IMR-90 (cell line): Measurements from ENCODE around the gene TBC1D22A. TPM values are rescaled to one million over a fixed set of nuclear protein-coding genes. Genes with fewer than 3 reads are reported as not detected.

Experiments
- ATAC-seq: fragments of 200-7000 bp; cut with Tn5 transposase; 2 replicates; pipeline ENCODE4 v1.9.1; 2020; ENCODE audit warnings: low read depth, mild to moderate bottlenecking, moderate library complexity
- BruUV-seq: library from RNA; stranded (reverse); fragments of 400-500 nt; replicated peaks from 2 replicates; lab custom pipeline; 2021; lab: Mats Ljungman, UMichigan
- CTCF ChIA-PET: fragments of 300-600 bp; formaldehyde crosslinking; extraction: SDS; loops from one replicate; lab custom pipeline; 2021; ENCODE audit warnings: antibody characterized with exemption; lab: Yijun Ruan, JAX
- POLR2A ChIA-PET: fragments of 300-600 bp; sonication (Branson Sonifier 250); formaldehyde crosslinking; loops from one replicate; lab custom pipeline; 2022; ENCODE audit warnings: antibody characterized with exemption; ENCODE audit not compliant: unreplicated experiment; lab: Charles Lee
- DNase-seq: peaks from one replicate; pipeline ENCODE4 v3.0.0; 2013
- H2AFZ ChIP-seq: replicated peaks from 2 replicates; pipeline ENCODE3; 2013; ENCODE audit warnings: low read length, mild to moderate bottlenecking; ENCODE audit not compliant: poor library complexity
- H2AK5ac ChIP-seq: 2 replicates; pipeline ENCODE4 v1.6.1; 2013; ENCODE audit warnings: low read depth, low read length, inconsistent platforms
- H2AK9ac ChIP-seq: replicated peaks from 2 replicates; pipeline ENCODE3; 2013; ENCODE audit warnings: mild to moderate bottlenecking, low read depth, low read length, moderate library complexity; ENCODE audit not compliant: poor library complexity
- H2BK120ac ChIP-seq: 2 replicates; pipeline ENCODE4 v1.6.1; 2013; ENCODE audit warnings: low read depth, low read length, inconsistent platforms
- H2BK15ac ChIP-seq: 3 replicates; pipeline ENCODE4 v1.6.1; 2013; ENCODE audit warnings: low read depth, low read length, inconsistent platforms
- H2BK20ac ChIP-seq: 2 replicates; pipeline ENCODE4 v1.6.1; 2013; ENCODE audit warnings: low read depth, mild to moderate bottlenecking, inconsistent platforms, low read length, moderate library complexity
- H2BK5ac ChIP-seq: 2 replicates; pipeline ENCODE4 v1.6.1; 2013; ENCODE audit warnings: mild to moderate bottlenecking, low read depth, low read length, inconsistent platforms; ENCODE audit not compliant: poor library complexity, severe bottlenecking
- H3K14ac ChIP-seq: replicated peaks from 2 replicates; pipeline ENCODE4 v1.6.1; 2013; ENCODE audit warnings: low read depth, low read length, inconsistent platforms
- H3K18ac ChIP-seq: 2 replicates; pipeline ENCODE4 v1.6.1; 2013; ENCODE audit warnings: low read depth, low read length, control low read depth
- H3K23ac ChIP-seq: 2 replicates; pipeline ENCODE4 v1.6.1; 2013; ENCODE audit warnings: low read depth, low read length, inconsistent platforms
- H3K27ac ChIP-seq: 2 replicates; pipeline ENCODE4 v1.5.1; 2013; ENCODE audit warnings: mild to moderate bottlenecking, control low read depth, low read length; ENCODE audit not compliant: insufficient read depth
- H3K27me3 ChIP-seq: 2 replicates; pipeline ENCODE4 v1.6.1; 2013; ENCODE audit warnings: low read length; ENCODE audit not compliant: control insufficient read depth, insufficient read depth
- H3K36me3 ChIP-seq: 2 replicates; pipeline ENCODE4 v1.6.1; 2013; ENCODE audit warnings: low read length, mixed read lengths; ENCODE audit not compliant: control insufficient read depth, insufficient read depth
- H3K4ac ChIP-seq: 2 replicates; pipeline ENCODE4 v1.6.1; 2013; ENCODE audit warnings: low read depth, low read length, inconsistent platforms
- H3K4me1 ChIP-seq: 2 replicates; pipeline ENCODE4 v1.6.1; 2013; ENCODE audit warnings: low read length, mixed read lengths; ENCODE audit not compliant: control insufficient read depth, insufficient read depth
- H3K4me2 ChIP-seq: 2 replicates; pipeline ENCODE4 v1.6.1; 2013; ENCODE audit warnings: low read depth, mild to moderate bottlenecking, control low read depth, low read length, moderate library complexity
- H3K4me3 ChIP-seq: 2 replicates; pipeline ENCODE4 v1.5.1; 2013; ENCODE audit warnings: low read depth, mild to moderate bottlenecking, control low read depth, low read length, moderate library complexity; ENCODE audit not compliant: insufficient read depth
- H3K56ac ChIP-seq: 2 replicates; pipeline ENCODE4 v1.6.1; 2013; ENCODE audit warnings: low read length, inconsistent platforms; ENCODE audit not compliant: insufficient read depth; ENCODE audit errors: extremely low read depth
- H3K79me1 ChIP-seq, 2 experiments: 2 replicates each; pipeline ENCODE4 v1.6.1; 2013; ENCODE audit warnings: low read length in 2 of 2, inconsistent platforms in 1 of 2, low read depth in 1 of 2
- H3K9ac ChIP-seq: 2 replicates; pipeline ENCODE4 v1.6.1; 2013; ENCODE audit warnings: low read depth, low read length, control low read depth
- H3K9me1 ChIP-seq: 2 replicates; pipeline ENCODE4 v1.6.1; 2013; ENCODE audit warnings: low read length, inconsistent platforms; ENCODE audit not compliant: insufficient read depth
- H3K9me3 ChIP-seq: 2 replicates; pipeline ENCODE4 v1.6.1; 2013; ENCODE audit warnings: low read length; ENCODE audit not compliant: control insufficient read depth, insufficient read depth
- H4K20me1 ChIP-seq: 2 replicates; pipeline ENCODE4 v1.6.1; 2013; ENCODE audit warnings: low read length, inconsistent platforms; ENCODE audit not compliant: insufficient read depth
- H4K5ac ChIP-seq: 2 replicates; pipeline ENCODE4 v1.6.1; 2013; ENCODE audit warnings: mild to moderate bottlenecking, low read depth, low read length, control low read depth
- H4K8ac ChIP-seq, 2 experiments: 2 replicates each; pipeline ENCODE4 v1.6.1; 2013; ENCODE audit warnings: low read depth in 2 of 2, low read length in 2 of 2, control low read depth in 1 of 2, inconsistent platforms in 1 of 2
- H4K91ac ChIP-seq: 2 replicates; pipeline ENCODE4 v1.6.1; 2013; ENCODE audit warnings: low read depth, low read length, inconsistent platforms; ENCODE audit not compliant: insufficient read depth
- FOS ChIP-seq: fragments of 150-350 bp; IDR thresholded peaks from 2 replicates; pipeline ENCODE4 v1.6.1; 2016; ENCODE audit warnings: low read depth, low read length
- MAFK ChIP-seq: IDR thresholded peaks from 2 replicates; pipeline ENCODE4 v1.6.1; 2012; ENCODE audit warnings: low read depth, low read length, improper control_type of control experiment
- RAD21 ChIP-seq: IDR thresholded peaks from 2 replicates; pipeline ENCODE4 v1.6.1; 2012; ENCODE audit warnings: low read length, improper control_type of control experiment
- RCOR1 ChIP-seq: IDR thresholded peaks from 2 replicates; pipeline ENCODE4 v1.6.1; 2012; ENCODE audit warnings: mild to moderate bottlenecking, low read length, improper control_type of control experiment; ENCODE audit not compliant: insufficient replicate concordance
- SMC3 ChIP-seq: fragments of 150-350 bp; IDR thresholded peaks from 2 replicates; pipeline ENCODE4 v1.6.1; 2016; ENCODE audit warnings: low read depth, mild to moderate bottlenecking, antibody characterized with exemption, low read length, moderate library complexity
- WGBS, 2 experiments: methylation state at CpG; one replicate each; pipeline versions ENCODE4 v1.1.5 to v1.1.7; 2013; ENCODE audit warnings: missing lambda C conversion rate in 2 of 2; ENCODE audit not compliant: insufficient read length in 1 of 2; ENCODE audit errors: extremely low coverage in 2 of 2; 5-methylcytosine and 5-hydroxymethylcytosine counted together
- dilution Hi-C: fragments of 300-500 bp; cut with HindIII; formaldehyde crosslinking; loops from one replicate; pipeline ENCODE4 v1.14.3; 2018; ENCODE audit warnings: low sequenced_read_pairs; ENCODE audit not compliant: unreplicated experiment
- in situ Hi-C: fragments of 300-500 bp; cut with MboI; formaldehyde crosslinking; loops from 3 replicates; pipeline ENCODE4 v1.14.3; 2019; ENCODE audit warnings: low sequenced_read_pairs, inconsistent platforms, mixed read lengths
- intact Hi-C: fragments of 100-400 bp; cut with micrococcal nuclease; formaldehyde crosslinking; loops from 2 replicates; pipeline ENCODE4 v1.10.0; 2022
- polyA plus RNA-seq, 3 experiments: library from polyadenylated mRNA; depleted of rRNA; stranded (reverse); fragments of >200 nt; gene quantifications; 2 replicates each; pipeline ENCODE4 v1.2.3, GENCODE V29; 2012; ENCODE audit warnings: low replicate concordance in 1 of 3
- total RNA-seq: library from RNA; depleted of rRNA; stranded (reverse); fragments of >200 nt; gene quantifications from 2 replicates; pipeline ENCODE4 v1.2.3, GENCODE V29; 2012
- TF ChIP-seq, protein P1 (sequence below): conservative IDR thresholded peaks from 2 replicates; pipeline ENCODE4 v1.5.1; 2012; ENCODE audit warnings: mild to moderate bottlenecking, low read depth, low read length, improper control_type of control experiment

The TBC1D22A gene
- total and polyA plus RNA-seq, 2 of the 4 experiments (the other 2 are of a cell fraction): 9.0 to 16.7 TPM

DNA sequence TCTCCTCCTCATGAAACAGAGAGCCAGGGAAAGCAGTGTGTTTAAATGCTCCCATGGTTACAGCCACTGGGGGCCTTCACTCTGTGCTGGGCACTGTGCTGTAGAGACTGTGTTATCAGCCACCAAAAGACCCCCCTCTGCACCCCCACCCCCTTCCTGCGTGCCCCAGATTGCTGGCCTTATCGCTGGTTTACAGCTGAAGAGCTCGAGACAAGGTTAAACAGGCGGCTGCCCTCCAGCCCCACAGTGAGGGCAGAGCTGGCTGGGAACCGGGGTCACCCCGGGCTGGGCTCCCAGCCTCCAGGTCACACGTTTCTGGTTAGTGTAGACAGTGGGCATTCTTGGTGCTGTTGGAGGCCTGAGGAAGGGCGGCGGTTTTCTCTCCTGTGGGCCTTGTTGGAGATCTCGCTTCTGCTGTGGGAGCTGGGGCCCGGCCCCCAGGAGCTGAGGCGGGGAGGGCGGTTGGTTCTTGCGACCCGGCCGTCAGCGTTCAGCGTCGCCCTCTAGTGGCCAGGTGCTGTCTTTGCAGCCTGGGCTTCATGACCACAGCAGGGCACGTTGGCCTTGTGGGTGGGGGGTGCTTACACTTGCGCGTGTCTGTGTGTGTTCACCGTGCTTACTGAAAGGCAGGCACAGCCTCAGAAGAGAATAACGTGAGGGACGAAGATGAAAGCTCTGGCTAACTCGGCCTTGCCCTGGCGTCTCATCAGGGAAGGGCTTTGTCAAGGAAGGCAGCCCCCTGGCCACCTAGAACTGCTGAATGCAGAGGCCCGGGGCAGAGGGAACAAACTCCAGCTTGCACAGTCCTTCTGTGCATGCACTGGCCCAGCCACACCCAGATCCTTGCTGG lies 40.8 kb downstream of the TBC1D22A start:
- no peak overlapping the region for H4K5ac ChIP-seq
- H2BK5ac ChIP-seq: no peak overlapping the region
- no peak overlapping the region for H3K4me2 ChIP-seq
- no peak overlapping the region for H3K4ac ChIP-seq
- H4K8ac ChIP-seq: no peak overlapping the region
- peaks cover 25% of the 10 kb centered on the region for H3K36me3 ChIP-seq
- ATAC-seq (no peak), DNase-seq (no peak)
- intact Hi-C loops (no loop called here), in situ Hi-C loops (no loop called here), dilution Hi-C loops (no loop called here)
- no peak overlapping the region for H3K27ac ChIP-seq
- POLR2A ChIA-PET: no interaction called here
- no peak for TF ChIP-seq FOS
- TF ChIP-seq, protein P1, sequence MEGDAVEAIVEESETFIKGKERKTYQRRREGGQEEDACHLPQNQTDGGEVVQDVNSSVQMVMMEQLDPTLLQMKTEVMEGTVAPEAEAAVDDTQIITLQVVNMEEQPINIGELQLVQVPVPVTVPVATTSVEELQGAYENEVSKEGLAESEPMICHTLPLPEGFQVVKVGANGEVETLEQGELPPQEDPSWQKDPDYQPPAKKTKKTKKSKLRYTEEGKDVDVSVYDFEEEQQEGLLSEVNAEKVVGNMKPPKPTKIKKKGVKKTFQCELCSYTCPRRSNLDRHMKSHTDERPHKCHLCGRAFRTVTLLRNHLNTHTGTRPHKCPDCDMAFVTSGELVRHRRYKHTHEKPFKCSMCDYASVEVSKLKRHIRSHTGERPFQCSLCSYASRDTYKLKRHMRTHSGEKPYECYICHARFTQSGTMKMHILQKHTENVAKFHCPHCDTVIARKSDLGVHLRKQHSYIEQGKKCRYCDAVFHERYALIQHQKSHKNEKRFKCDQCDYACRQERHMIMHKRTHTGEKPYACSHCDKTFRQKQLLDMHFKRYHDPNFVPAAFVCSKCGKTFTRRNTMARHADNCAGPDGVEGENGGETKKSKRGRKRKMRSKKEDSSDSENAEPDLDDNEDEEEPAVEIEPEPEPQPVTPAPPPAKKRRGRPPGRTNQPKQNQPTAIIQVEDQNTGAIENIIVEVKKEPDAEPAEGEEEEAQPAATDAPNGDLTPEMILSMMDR: peak; percentile 58
- TF ChIP-seq RAD21: peak; percentile 48
- TF ChIP-seq MAFK: no peak
- peak; percentile 35; the same call in 1 of the 2 replicates for TF ChIP-seq SMC3
- TF ChIP-seq RCOR1: no peak
- H3K4me1 ChIP-seq: peaks cover 6% of the 10 kb centered on the region; the same call in 1 of the 2 replicates
- H3K56ac ChIP-seq: no peak overlapping the region
- H3K4me3 ChIP-seq: no peak overlapping the region
- no peak overlapping the region for H3K23ac ChIP-seq
- peaks cover 12% of the 10 kb centered on the region; the same call in 1 of the 2 replicates for H3K9me1 ChIP-seq
- BruUV-seq: no TSS peak
- no peak overlapping the region for H3K18ac ChIP-seq
- CTCF ChIA-PET: interaction anchor here (0.6 to 1.3 kb wide), 6 partner anchors 9 to 1050 kb away, joined by 3 to 7 read pairs (median 4); no protein-coding TSS in a partner anchor
- no peak overlapping the region for H3K9ac ChIP-seq
- H2BK20ac ChIP-seq: no peak overlapping the region
- H2BK15ac ChIP-seq: no peak overlapping the region
- peak overlapping the region; percentile 75 for H2AK9ac ChIP-seq
- 52% methylated on average over 8 of the region's 28 CpGs; no CpG with 5 or more reads in 1 of the 2 experiments for WGBS, 2 experiments
- H2AK5ac ChIP-seq: no peak overlapping the region
- no peaks in the 10 kb centered on the region for H3K27me3 ChIP-seq
- H4K20me1 ChIP-seq: peaks cover 18% of the 10 kb centered on the region
- peaks cover 37 to 51% of the 10 kb centered on the region in 2 experiments for H3K79me1 ChIP-seq
- H3K14ac ChIP-seq: no peak overlapping the region
- H2AFZ ChIP-seq: peak overlapping the region; percentile 64
- H3K9me3 ChIP-seq: no peaks in the 10 kb centered on the region
- H2BK120ac ChIP-seq: no peak overlapping the region
- no peak overlapping the region for H4K91ac ChIP-seq
